Measurements from ENCODE around the gene PHYH. TPM values are rescaled to one million over a fixed set of nuclear protein-coding genes. Genes with fewer than 3 reads are reported as not detected.
"Not testable (repeated sequence)": the region's sequence is repeated elsewhere in the genome, so short reads cannot be mapped to it uniquely, and the experiment has no call there.

The PHYH gene
- total RNA-seq, 4 donors from 2014 or later, result 4.1 to 14.2 (median 7.5) TPM

- 95 to 96% methylated on average over 19 of the region's 19 CpGs for WGBS, 2 donors
- H3K27me3 ChIP-seq, result no peaks in the 10 kb centered on the region
- no peaks in the 10 kb centered on the region for H3K9me3 ChIP-seq
- no peak overlapping the region for H3K4me3 ChIP-seq
- no peak for DNase-seq
- no peak overlapping the region for H3K27ac ChIP-seq
- TF ChIP-seq POLR2A (IDR thresholded peaks at IDR 0.05) (no peak), CTCF (IDR thresholded peaks at IDR 0.05) (no peak)
- H3K4me1 ChIP-seq, result no peaks in the 10 kb centered on the region
- intact Hi-C loops (cut with DNase I), result no loop called here
- H3K36me3 ChIP-seq, result peaks cover 0 to 55% (median 0%) of the 10 kb centered on the region in 3 donors
These were observed 7.8 kb downstream of the PHYH start for GRCh38 chr10:13291821-13292773.

GRCh38 chr10:13291061-13291460 is 8.8 kb downstream of the PHYH start:
- Histone ChIP-seq H3K9me3 (no peaks in the 10 kb centered on the region), H3K27ac (no peak overlapping the region), H3K27me3 (no peaks in the 10 kb centered on the region), H3K4me1 (no peaks in the 10 kb centered on the region), H3K36me3 (peaks cover 0 to 58% (median 0%) of the 10 kb centered on the region in 3 donors), H3K4me3 (no peak overlapping the region)
- 81 to 87% methylated on average over 4 of the region's 4 CpGs for WGBS, 2 donors
- no peak for DNase-seq
- no peak for TF ChIP-seq CTCF (IDR thresholded peaks at IDR 0.05)
- intact Hi-C loops (cut with DNase I), result no loop called here

- WGBS, 2 donors, result 71 to 90% methylated on average over 4 of the region's 4 CpGs
- H3K27me3 ChIP-seq, result no peaks in the 10 kb centered on the region
- TF ChIP-seq POLR2A (IDR thresholded peaks at IDR 0.05), result no peak
- H3K9me3 ChIP-seq, result no peaks in the 10 kb centered on the region
- H3K4me1 ChIP-seq, result no peaks in the 10 kb centered on the region
- peaks cover 0 to 48% (median 8%) of the 10 kb centered on the region in 3 donors for H3K36me3 ChIP-seq
- H3K27ac ChIP-seq, result no peak overlapping the region
- DNase-seq, result no peak
- H3K4me3 ChIP-seq, result no peak overlapping the region
- intact Hi-C loops (cut with DNase I), result no loop called here
These were observed 15.8 kb downstream of the PHYH start for GRCh38 chr10:13284050-13284449.

GRCh38 chr10:13282348-13282747 is 17.5 kb downstream of the PHYH start:
- intact Hi-C loops (cut with DNase I); H3K9me3 ChIP-seq; H3K27me3 ChIP-seq; H3K4me3 ChIP-seq; H3K4me1 ChIP-seq; H3K27ac ChIP-seq; DNase-seq: not testable (repeated sequence)
- WGBS, 2 donors, result 84 to 90% methylated on average over 6 of the region's 6 CpGs
- peaks cover 0 to 41% (median 8%) of the 10 kb centered on the region in 3 donors for H3K36me3 ChIP-seq

GRCh38 chr10:13276749-13277365 is 23.0 kb downstream of the PHYH start:
- H3K9me3 ChIP-seq, result no peaks in the 10 kb centered on the region
- intact Hi-C loops (cut with DNase I), result no loop called here
- peaks cover 0 to 33% (median 8%) of the 10 kb centered on the region in 3 donors for H3K36me3 ChIP-seq
- H3K4me3 ChIP-seq, result no peak overlapping the region
- peaks cover 0 to 10% (median 4%) of the 10 kb centered on the region in 3 donors for H3K4me1 ChIP-seq
- no peak overlapping the region for H3K27ac ChIP-seq
- no peak for DNase-seq
- no peaks in the 10 kb centered on the region for H3K27me3 ChIP-seq
- TF ChIP-seq CTCF (IDR thresholded peaks at IDR 0.05), result no peak
- TF ChIP-seq POLR2A (IDR thresholded peaks at IDR 0.05), result no peak
- WGBS, 2 donors, result 61 to 65% methylated on average over 4 of the region's 4 CpGs

- H3K27me3 ChIP-seq; DNase-seq; H3K9me3 ChIP-seq; intact Hi-C loops (cut with DNase I); H3K27ac ChIP-seq; H3K4me3 ChIP-seq: not testable (repeated sequence)
- H3K4me1 ChIP-seq, result peaks cover 0 to 17% (median 4%) of the 10 kb centered on the region in 3 donors
- H3K36me3 ChIP-seq, result peaks cover 0 to 27% (median 8%) of the 10 kb centered on the region in 3 donors
- 95 to 96% methylated on average over 3 to 4 of the region's 11 CpGs for WGBS, 2 donors
These were observed 23.7 kb downstream of the PHYH start for GRCh38 chr10:13276146-13276545.

Data from esophagus squamous epithelium (tissue), 5 donors.